Left lung (tissue), 10 donors: ENCODE data around the gene ERC2. TPM values are rescaled to one million over a fixed set of nuclear protein-coding genes. Genes with fewer than 3 reads are reported as not detected.

Experiments
- ATAC-seq: fragments of 200-7000 bp; cut with Tn5 transposase; one replicate; pipeline ENCODE4 v1.9.1; 2020; ENCODE audit warnings: moderate library complexity
- DNase-seq, 4 donors: peaks; one replicate each; pipeline ENCODE4 v3.0.0-alpha.2; 2013 to 2020
- H3K27ac ChIP-seq, 2 donors: fragments of 200-600 bp; sonication (generic) in 1 of 2; one replicate each; pipeline versions ENCODE4 v1.5.0 to v1.8.0; 2020 to 2021
- H3K27me3 ChIP-seq, 2 donors: fragments of 200-600 bp; sonication (generic) in 1 of 2; one replicate each; pipeline versions ENCODE4 v1.5.0 to v1.8.0; 2020 to 2021
- H3K36me3 ChIP-seq, 2 donors: fragments of 200-600 bp; sonication (generic) in 1 of 2; one replicate each; pipeline versions ENCODE4 v1.5.0 to v1.8.0; 2020 to 2021
- H3K4me1 ChIP-seq, 2 donors: fragments of 200-600 bp; one replicate each; pipeline ENCODE4 v1.8.0; 2021
- H3K4me3 ChIP-seq, 2 donors: fragments of 200-600 bp; sonication (generic) in 1 of 2; one replicate each; pipeline versions ENCODE4 v1.5.0 to v1.8.0; 2020 to 2021; ENCODE audit warnings: mild to moderate bottlenecking in 1 of 2
- H3K9me3 ChIP-seq, 2 donors: fragments of 200-600 bp; sonication (generic) in 1 of 2; one replicate each; pipeline versions ENCODE4 v1.5.0 to v1.8.0; 2020 to 2021
- intact Hi-C, 2 donors: fragments of 100-400 bp; cut with DNase I; formaldehyde crosslinking; loops; one replicate each; pipeline versions ENCODE4 v1.11.2 to v1.14.2; 2022
- polyA plus RNA-seq, 6 donors: library from polyadenylated mRNA; unstranded; fragments of 120-200 nt; gene quantifications; one replicate each; pipeline ENCODE4 v1.2.1, GENCODE V29; 2013; ENCODE audit not compliant: insufficient read length in 6 of 6
- total RNA-seq, 2 donors: library from RNA; stranded (reverse); fragmentation: NEBNext Ultra II Directional; extraction: Animal tissue kit (Norgen Biotek cat#: 25700); gene quantifications; one replicate each; pipeline ENCODE4 v1.2.1, GENCODE V29; 2021
- TF ChIP-seq, protein P1 (sequence below), 2 donors: fragments of 200-600 bp; sonication (generic) in 1 of 2; IDR thresholded peaks; one replicate each; pipeline versions ENCODE4 v1.5.0 to v1.8.0; 2021; ENCODE audit warnings: antibody characterized with exemption in 2 of 2
- donor health status: DM: no; HTN: yes; CAD: no.
- donor health status: DM: no; HTN: no; CAD: no.

Gene ERC2
- total and polyA plus RNA-seq, 8 donors = 1.6 to 3.3 (median 2.1) TPM

GRCh38 chr3:55880357-55880756 is 587.9 kb downstream of the ERC2 start:
- TF ChIP-seq, protein P1, sequence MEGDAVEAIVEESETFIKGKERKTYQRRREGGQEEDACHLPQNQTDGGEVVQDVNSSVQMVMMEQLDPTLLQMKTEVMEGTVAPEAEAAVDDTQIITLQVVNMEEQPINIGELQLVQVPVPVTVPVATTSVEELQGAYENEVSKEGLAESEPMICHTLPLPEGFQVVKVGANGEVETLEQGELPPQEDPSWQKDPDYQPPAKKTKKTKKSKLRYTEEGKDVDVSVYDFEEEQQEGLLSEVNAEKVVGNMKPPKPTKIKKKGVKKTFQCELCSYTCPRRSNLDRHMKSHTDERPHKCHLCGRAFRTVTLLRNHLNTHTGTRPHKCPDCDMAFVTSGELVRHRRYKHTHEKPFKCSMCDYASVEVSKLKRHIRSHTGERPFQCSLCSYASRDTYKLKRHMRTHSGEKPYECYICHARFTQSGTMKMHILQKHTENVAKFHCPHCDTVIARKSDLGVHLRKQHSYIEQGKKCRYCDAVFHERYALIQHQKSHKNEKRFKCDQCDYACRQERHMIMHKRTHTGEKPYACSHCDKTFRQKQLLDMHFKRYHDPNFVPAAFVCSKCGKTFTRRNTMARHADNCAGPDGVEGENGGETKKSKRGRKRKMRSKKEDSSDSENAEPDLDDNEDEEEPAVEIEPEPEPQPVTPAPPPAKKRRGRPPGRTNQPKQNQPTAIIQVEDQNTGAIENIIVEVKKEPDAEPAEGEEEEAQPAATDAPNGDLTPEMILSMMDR (IDR thresholded peaks at IDR 0.05) = no peak
- peak; percentile 79 for ATAC-seq
- intact Hi-C loops = no loop called here
- Histone ChIP-seq H3K36me3 (no peaks in the 10 kb centered on the region), H3K4me1 (no peaks in the 10 kb centered on the region), H3K9me3 (no peaks in the 10 kb centered on the region), H3K27me3 (no peaks in the 10 kb centered on the region), H3K4me3 (no peak overlapping the region), H3K27ac (no peak overlapping the region)
- DNase-seq = no peak

DNA sequence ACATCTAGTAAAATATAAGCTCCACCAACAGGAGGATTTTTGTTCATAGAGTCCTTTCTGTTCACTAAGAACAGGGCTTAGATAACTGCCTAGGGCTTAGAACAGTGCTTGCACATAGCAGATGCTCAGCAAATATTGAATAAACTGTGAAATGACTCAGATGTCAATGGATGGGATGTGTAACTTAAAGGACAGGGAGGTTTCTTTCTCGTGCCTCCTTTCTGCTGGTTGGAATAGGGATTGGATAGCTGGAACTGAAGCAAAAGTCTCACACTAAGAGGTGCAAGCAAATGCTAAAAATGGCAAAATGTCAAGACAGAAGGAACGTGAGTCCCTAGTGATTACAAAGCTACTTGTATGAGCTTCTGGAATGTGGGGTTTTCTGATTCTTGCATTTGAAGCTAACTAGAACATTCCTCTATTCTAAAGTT is 588.4 kb downstream of the ERC2 start:
- intact Hi-C loops = no loop called here
- no peaks in the 10 kb centered on the region for H3K4me1 ChIP-seq
- no peaks in the 10 kb centered on the region for H3K9me3 ChIP-seq
- peak; percentile 52 for ATAC-seq
- H3K4me3 ChIP-seq = no peak overlapping the region
- TF ChIP-seq, protein P1 (IDR thresholded peaks at IDR 0.05) = no peak
- no peaks in the 10 kb centered on the region for H3K36me3 ChIP-seq
- no peak overlapping the region for H3K27ac ChIP-seq
- DNase-seq = no peak
- H3K27me3 ChIP-seq = no peaks in the 10 kb centered on the region

DNA sequence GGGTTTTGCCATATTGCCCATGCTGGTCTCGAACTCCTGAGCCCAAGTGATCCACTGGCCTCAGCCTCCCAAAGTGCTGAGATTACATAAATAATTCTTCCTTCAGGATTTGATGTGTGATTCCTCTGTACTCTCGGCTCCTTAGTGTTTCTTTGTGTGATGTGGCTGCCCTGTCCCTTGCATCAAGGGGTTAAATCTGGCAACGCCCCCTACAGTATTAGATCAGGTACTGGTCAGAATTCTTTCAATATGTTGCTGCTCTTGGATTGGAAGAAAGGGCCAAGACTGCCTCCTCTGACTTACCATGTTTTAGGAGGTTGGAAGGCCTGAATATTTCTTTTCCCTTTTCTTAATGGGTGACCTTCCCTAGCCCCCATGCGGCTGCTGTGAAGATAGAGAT is 590.6 kb downstream of the ERC2 start:
- Histone ChIP-seq H3K36me3 (no peaks in the 10 kb centered on the region), H3K9me3 (no peaks in the 10 kb centered on the region), H3K27me3 (no peaks in the 10 kb centered on the region), H3K27ac (no peak overlapping the region), H3K4me3 (no peak overlapping the region), H3K4me1 (no peaks in the 10 kb centered on the region)
- intact Hi-C loops = no loop called here
- ATAC-seq = no peak
- TF ChIP-seq, protein P1 (IDR thresholded peaks at IDR 0.05) = no peak
- no peak for DNase-seq

GRCh38 chr3:55876560-55876959 is 591.7 kb downstream of the ERC2 start:
- intact Hi-C loops = no loop called here
- Histone ChIP-seq H3K9me3 (no peaks in the 10 kb centered on the region), H3K36me3 (no peaks in the 10 kb centered on the region), H3K27me3 (no peaks in the 10 kb centered on the region), H3K27ac (no peak overlapping the region), H3K4me1 (no peaks in the 10 kb centered on the region), H3K4me3 (no peak overlapping the region)
- DNase-seq = no peak
- no peak for ATAC-seq
- TF ChIP-seq, protein P1 (IDR thresholded peaks at IDR 0.05) = no peak

- intact Hi-C loops = no loop called here
- TF ChIP-seq, protein P1 (IDR thresholded peaks at IDR 0.05) = no peak
- no peak for DNase-seq
- H3K4me3 ChIP-seq = no peak overlapping the region
- no peaks in the 10 kb centered on the region for H3K4me1 ChIP-seq
- H3K27me3 ChIP-seq = no peaks in the 10 kb centered on the region
- no peaks in the 10 kb centered on the region for H3K9me3 ChIP-seq
- no peaks in the 10 kb centered on the region for H3K36me3 ChIP-seq
- no peak overlapping the region for H3K27ac ChIP-seq
- no peak for ATAC-seq
These were observed 593.2 kb downstream of the ERC2 start for GRCh38 chr3:55875113-55875512.
